Body of pancreas (tissue), 4 donors: ENCODE results near the gene CIBAR2.

Experiments used
- POLR2A ChIP-seq, 3 donors: fragments of 450-650 bp; IDR thresholded peaks; one replicate each; pipeline ENCODE4 v1.6.1; 2016; ENCODE audit warnings: antibody characterized with exemption in 3 of 3, mild to moderate bottlenecking in 2 of 3
- TF ChIP-seq, protein P1 (sequence below), 7 experiments: fragments of 450-650 bp in 4 of 7; fragments of 200-600 bp in 3 of 7; sonication (generic) in 3 of 7; IDR thresholded peaks; one replicate each; pipeline ENCODE4 v1.5.1; 2016 to 2019; ENCODE audit warnings: antibody characterized with exemption in 7 of 7

DNA sequence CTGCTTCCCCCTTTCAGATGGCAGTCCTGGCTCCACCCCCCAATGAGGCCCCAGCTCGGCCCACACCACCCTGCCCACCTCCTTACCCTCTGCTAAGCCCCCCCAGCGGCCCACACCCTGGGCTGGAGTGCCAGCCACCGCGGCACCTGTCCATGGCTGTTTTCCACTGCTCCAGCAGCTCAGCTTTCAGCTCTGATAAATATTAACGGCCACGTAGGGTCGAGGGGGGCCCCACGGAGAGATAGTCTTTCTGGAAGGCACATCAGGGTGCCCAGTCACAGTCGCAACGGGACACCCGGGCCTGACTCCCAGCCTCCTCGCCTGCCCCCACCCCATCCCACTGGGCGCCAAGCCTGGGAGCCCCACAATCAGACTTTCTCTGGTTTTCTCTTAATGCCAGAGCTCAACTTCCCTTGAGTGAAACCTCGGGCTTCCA, 46.5 kb upstream of the CIBAR2 start:
- TF ChIP-seq, protein P1, sequence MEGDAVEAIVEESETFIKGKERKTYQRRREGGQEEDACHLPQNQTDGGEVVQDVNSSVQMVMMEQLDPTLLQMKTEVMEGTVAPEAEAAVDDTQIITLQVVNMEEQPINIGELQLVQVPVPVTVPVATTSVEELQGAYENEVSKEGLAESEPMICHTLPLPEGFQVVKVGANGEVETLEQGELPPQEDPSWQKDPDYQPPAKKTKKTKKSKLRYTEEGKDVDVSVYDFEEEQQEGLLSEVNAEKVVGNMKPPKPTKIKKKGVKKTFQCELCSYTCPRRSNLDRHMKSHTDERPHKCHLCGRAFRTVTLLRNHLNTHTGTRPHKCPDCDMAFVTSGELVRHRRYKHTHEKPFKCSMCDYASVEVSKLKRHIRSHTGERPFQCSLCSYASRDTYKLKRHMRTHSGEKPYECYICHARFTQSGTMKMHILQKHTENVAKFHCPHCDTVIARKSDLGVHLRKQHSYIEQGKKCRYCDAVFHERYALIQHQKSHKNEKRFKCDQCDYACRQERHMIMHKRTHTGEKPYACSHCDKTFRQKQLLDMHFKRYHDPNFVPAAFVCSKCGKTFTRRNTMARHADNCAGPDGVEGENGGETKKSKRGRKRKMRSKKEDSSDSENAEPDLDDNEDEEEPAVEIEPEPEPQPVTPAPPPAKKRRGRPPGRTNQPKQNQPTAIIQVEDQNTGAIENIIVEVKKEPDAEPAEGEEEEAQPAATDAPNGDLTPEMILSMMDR (IDR thresholded peaks at IDR 0.05): no peak
- TF ChIP-seq POLR2A (IDR thresholded peaks at IDR 0.05): no peak
